Astrocyte (in vitro differentiated cells and primary cell): ENCODE measurements around the gene PRR35. TPM values are rescaled to one million over a fixed set of nuclear protein-coding genes. Genes with fewer than 3 reads are reported as not detected.

Experiments
- DNase-seq: peaks from one replicate; pipeline ENCODE4 v3.0.0-alpha.2; 2010; ENCODE audit warnings: low read depth
- FAIRE-seq: peaks from 2 replicates; lab custom pipeline; 2011; peaks lifted over from hg19 to GRCh38; lab: Jason Lieb, UNC
- H2AFZ ChIP-seq: 2 replicates; pipeline ENCODE4 v1.6.0; 2012; ENCODE audit warnings: low read depth, low read length, inconsistent platforms
- H3K27ac ChIP-seq: 2 replicates; pipeline ENCODE4 v1.5.1; 2011; ENCODE audit warnings: low read depth, low read length, inconsistent platforms
- H3K27me3 ChIP-seq: 2 replicates; pipeline ENCODE4 v1.6.0; 2011; ENCODE audit warnings: low read length, inconsistent platforms; ENCODE audit not compliant: insufficient read depth
- H3K36me3 ChIP-seq: 2 replicates; pipeline ENCODE4 v1.5.1; 2011; ENCODE audit warnings: low read length, inconsistent platforms; ENCODE audit not compliant: insufficient read depth
- H3K4me1 ChIP-seq: 2 replicates; pipeline ENCODE4 v1.5.1; 2011; ENCODE audit warnings: low read length, inconsistent platforms; ENCODE audit not compliant: insufficient read depth
- H3K4me2 ChIP-seq: 2 replicates; pipeline ENCODE4 v1.6.0; 2012; ENCODE audit warnings: low read length, inconsistent platforms
- H3K4me3 ChIP-seq: 2 replicates; pipeline ENCODE4 v1.5.1; 2011; ENCODE audit warnings: low read depth, mild to moderate bottlenecking, low read length, inconsistent platforms; ENCODE audit not compliant: insufficient read depth
- H3K79me2 ChIP-seq: 2 replicates; pipeline ENCODE4 v1.6.0; 2012; ENCODE audit warnings: mild to moderate bottlenecking, low read length, inconsistent platforms; ENCODE audit not compliant: insufficient read depth
- H3K9ac ChIP-seq: 2 replicates; pipeline ENCODE4 v1.6.0; 2012; ENCODE audit warnings: mild to moderate bottlenecking, low read length, inconsistent platforms
- H3K9me3 ChIP-seq: 2 replicates; pipeline ENCODE4 v1.5.1; 2012; ENCODE audit warnings: low read depth, mild to moderate bottlenecking, low read length, inconsistent platforms; ENCODE audit not compliant: insufficient read depth
- H4K20me1 ChIP-seq: 2 replicates; pipeline ENCODE4 v1.6.0; 2012; ENCODE audit warnings: low read length, inconsistent platforms; ENCODE audit not compliant: insufficient read depth
- H3K27ac Mint-ChIP-seq: one replicate; pipeline ENCODE4 v1.8.0; 2021; ENCODE audit warnings: mild to moderate bottlenecking, mixed read lengths; ENCODE audit not compliant: unreplicated experiment
- H3K27me3 Mint-ChIP-seq: one replicate; pipeline ENCODE4 v1.8.0; 2021; ENCODE audit warnings: low read depth, mixed read lengths; ENCODE audit not compliant: unreplicated experiment
- H3K36me3 Mint-ChIP-seq: one replicate; pipeline ENCODE4 v1.8.0; 2021; ENCODE audit warnings: low read depth, mixed read lengths; ENCODE audit not compliant: unreplicated experiment
- H3K4me1 Mint-ChIP-seq: one replicate; pipeline ENCODE4 v1.8.0; 2021; ENCODE audit warnings: low read depth, mixed read lengths; ENCODE audit not compliant: unreplicated experiment
- H3K4me3 Mint-ChIP-seq: one replicate; pipeline ENCODE4 v1.8.0; 2021; ENCODE audit warnings: mild to moderate bottlenecking, moderate library complexity, mixed read lengths; ENCODE audit not compliant: unreplicated experiment
- H3K9me3 Mint-ChIP-seq: one replicate; pipeline ENCODE4 v1.8.0; 2021; ENCODE audit warnings: mild to moderate bottlenecking, mixed read lengths; ENCODE audit not compliant: unreplicated experiment
- EZH2 ChIP-seq: IDR thresholded peaks from 2 replicates; pipeline ENCODE4 v1.6.1; 2012; ENCODE audit warnings: mild to moderate bottlenecking, low read length, inconsistent platforms; ENCODE audit not compliant: insufficient read depth
- total RNA-seq: library from RNA; stranded (reverse); gene quantifications from 2 replicates; pipeline ENCODE4 v1.2.1, GENCODE V29; 2021
- TF ChIP-seq, protein P1 (sequence below): IDR thresholded peaks from 2 replicates; pipeline ENCODE4 v1.5.1; 2011; ENCODE audit warnings: low read depth, mild to moderate bottlenecking, inconsistent platforms, low read length, moderate library complexity; ENCODE audit not compliant: insufficient read depth

The PRR35 gene
- total RNA-seq, 1 donor from 2014 or later: 0.09 TPM

DNA sequence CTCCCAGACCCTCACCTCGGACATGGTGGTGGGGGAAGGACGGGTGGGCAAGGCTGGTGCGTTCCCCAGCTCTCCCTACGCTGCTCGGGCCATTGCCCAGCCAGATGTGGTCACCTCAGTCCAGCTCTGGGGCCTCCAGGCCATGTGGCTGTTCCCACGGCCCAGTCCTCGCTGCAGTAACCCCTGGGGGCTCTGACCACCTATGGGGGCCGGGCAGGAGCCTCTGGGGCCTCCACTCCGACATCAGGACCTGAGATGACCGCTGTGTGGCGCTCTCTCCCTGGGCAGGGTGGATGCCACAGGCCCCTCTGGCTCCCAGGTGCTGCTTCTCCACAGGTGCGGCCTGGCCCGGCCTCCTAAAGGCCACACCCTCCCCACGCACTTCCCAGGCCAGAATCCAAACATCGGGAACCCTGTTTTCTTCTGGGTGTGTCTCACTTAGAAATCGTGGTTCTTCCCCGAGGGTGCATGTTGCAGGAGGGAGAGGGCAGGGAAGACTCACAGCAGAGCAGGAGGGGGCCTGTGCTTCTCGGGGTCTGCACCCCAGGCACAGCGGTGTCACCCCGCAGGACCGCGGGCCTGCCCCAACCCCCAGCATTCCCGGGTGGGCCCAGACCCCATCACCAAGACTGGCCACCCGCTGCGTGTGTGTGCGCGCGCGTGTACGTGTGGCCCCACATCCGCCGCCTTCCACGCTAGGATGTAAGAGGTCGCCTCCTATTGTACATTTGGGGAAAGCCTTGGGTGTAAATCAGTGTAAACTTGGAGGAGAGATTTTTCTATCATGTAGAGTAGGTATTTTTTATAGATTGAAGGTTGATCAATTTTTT is 38.6 kb upstream of the PRR35 start:
- Mint-ChIP-seq H3K27ac (no peak overlapping the region), H3K9me3 (no peaks in the 10 kb centered on the region), H3K4me3 (no peak overlapping the region), H3K4me1 (peaks cover 11% of the 10 kb centered on the region), H3K27me3 (no peaks in the 10 kb centered on the region), H3K36me3 (peaks cover 7% of the 10 kb centered on the region)
- Histone ChIP-seq H3K36me3 (peaks cover 3% of the 10 kb centered on the region), H3K4me2 (no peak overlapping the region), H3K79me2 (peaks cover 25% of the 10 kb centered on the region), H3K9me3 (no peaks in the 10 kb centered on the region), H3K27me3 (no peaks in the 10 kb centered on the region), H3K4me3 (no peak overlapping the region), H3K9ac (no peak overlapping the region), H2AFZ (no peak overlapping the region), H3K27ac (no peak overlapping the region), H4K20me1 (peaks cover 28% of the 10 kb centered on the region), H3K4me1 (peaks cover 20% of the 10 kb centered on the region)
- TF ChIP-seq, protein P1, sequence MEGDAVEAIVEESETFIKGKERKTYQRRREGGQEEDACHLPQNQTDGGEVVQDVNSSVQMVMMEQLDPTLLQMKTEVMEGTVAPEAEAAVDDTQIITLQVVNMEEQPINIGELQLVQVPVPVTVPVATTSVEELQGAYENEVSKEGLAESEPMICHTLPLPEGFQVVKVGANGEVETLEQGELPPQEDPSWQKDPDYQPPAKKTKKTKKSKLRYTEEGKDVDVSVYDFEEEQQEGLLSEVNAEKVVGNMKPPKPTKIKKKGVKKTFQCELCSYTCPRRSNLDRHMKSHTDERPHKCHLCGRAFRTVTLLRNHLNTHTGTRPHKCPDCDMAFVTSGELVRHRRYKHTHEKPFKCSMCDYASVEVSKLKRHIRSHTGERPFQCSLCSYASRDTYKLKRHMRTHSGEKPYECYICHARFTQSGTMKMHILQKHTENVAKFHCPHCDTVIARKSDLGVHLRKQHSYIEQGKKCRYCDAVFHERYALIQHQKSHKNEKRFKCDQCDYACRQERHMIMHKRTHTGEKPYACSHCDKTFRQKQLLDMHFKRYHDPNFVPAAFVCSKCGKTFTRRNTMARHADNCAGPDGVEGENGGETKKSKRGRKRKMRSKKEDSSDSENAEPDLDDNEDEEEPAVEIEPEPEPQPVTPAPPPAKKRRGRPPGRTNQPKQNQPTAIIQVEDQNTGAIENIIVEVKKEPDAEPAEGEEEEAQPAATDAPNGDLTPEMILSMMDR: no peak
- TF ChIP-seq EZH2: no peak
- DNase-seq (no peak), FAIRE-seq (no peak)

DNA sequence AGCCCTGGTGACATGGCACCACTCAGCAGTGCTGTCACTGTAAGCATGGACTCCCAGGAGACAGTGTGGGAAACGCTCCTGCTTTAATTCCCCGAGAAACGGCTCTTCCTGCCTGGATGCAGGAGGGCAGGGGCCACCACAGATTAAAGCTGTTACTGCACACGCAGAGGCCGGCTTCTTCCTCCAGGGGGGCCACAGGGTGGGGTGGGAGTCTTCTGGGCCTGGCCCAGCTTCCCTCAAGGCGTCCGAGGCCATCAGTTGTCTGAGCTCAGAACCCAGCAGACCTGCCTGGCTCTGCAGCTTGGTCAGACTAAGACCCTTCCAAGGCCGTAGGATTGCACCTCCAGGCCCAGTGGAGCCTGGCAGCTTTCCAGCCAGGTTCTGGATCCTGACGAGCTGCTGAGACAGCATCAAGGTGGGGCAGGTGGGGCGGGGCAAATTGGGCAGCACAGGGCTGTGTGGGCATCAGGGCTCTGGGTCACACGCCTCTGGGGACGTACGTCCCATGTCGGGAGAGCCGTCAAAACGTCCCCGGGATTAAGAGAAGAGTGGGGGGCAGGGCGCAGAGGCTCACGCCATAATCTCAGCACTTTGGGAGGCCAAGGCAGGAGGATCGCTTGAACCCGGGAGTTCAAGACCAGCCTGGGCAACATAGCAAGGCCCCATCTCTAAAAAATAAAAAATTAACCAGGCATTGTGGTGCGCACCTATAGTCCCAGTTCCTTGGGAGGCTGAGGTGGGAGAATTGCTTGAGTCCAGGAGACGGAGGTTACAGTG is 37.7 kb upstream of the PRR35 start:
- FAIRE-seq: no peak
- H3K9me3 Mint-ChIP-seq: no peaks in the 10 kb centered on the region

More for the DNA sequence above, 37.7 kb upstream of the PRR35 start:
- TF ChIP-seq, protein P1: no peak
- TF ChIP-seq EZH2: no peak
- Mint-ChIP-seq H3K27ac (no peak overlapping the region), H3K4me3 (no peak overlapping the region), H3K27me3 (no peaks in the 10 kb centered on the region), H3K4me1 (peaks cover 12% of the 10 kb centered on the region), H3K36me3 (peaks cover 5% of the 10 kb centered on the region)
- H3K9ac ChIP-seq: no peak overlapping the region
- H3K9me3 ChIP-seq: no peaks in the 10 kb centered on the region
- H3K36me3 ChIP-seq: peaks cover 3% of the 10 kb centered on the region
- H3K4me2 ChIP-seq: no peak overlapping the region
- H3K27ac ChIP-seq: no peak overlapping the region
- H4K20me1 ChIP-seq: peaks cover 30% of the 10 kb centered on the region
- no peak overlapping the region for H3K4me3 ChIP-seq
- H3K4me1 ChIP-seq: peaks cover 22% of the 10 kb centered on the region
- no peaks in the 10 kb centered on the region for H3K27me3 ChIP-seq
- H2AFZ ChIP-seq: no peak overlapping the region
- peaks cover 32% of the 10 kb centered on the region for H3K79me2 ChIP-seq
- DNase-seq: no peak
